Measurements from ENCODE around the gene TMEM179.

DNA sequence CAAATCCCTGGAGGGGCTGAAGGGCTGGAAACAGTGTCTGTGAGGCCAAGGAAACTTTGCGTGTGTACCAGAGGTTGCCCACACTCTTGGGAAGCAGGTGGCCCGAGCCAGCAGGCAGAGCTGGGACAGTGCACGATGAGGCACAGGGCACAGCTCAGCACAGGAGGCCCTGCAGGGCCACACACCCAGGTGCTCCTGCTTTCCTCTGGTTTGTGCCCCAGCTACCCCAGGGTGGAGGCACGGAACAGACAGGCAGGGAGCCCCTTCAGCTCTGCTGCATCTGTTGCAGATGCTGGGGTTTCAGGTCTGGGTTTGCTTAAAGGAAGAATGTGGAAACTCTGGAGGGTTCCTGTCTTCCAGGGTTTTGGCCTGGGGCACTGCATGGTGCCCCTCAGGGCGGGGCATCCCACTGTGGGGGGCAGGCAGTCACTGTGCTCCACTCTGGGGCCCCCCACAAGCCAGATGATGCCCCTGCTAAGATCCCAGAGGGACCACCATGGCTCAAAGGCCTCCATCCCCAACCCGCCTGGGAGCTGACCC, 8.6 kb downstream of the TMEM179 start:
- TF ChIP-seq, protein P1, sequence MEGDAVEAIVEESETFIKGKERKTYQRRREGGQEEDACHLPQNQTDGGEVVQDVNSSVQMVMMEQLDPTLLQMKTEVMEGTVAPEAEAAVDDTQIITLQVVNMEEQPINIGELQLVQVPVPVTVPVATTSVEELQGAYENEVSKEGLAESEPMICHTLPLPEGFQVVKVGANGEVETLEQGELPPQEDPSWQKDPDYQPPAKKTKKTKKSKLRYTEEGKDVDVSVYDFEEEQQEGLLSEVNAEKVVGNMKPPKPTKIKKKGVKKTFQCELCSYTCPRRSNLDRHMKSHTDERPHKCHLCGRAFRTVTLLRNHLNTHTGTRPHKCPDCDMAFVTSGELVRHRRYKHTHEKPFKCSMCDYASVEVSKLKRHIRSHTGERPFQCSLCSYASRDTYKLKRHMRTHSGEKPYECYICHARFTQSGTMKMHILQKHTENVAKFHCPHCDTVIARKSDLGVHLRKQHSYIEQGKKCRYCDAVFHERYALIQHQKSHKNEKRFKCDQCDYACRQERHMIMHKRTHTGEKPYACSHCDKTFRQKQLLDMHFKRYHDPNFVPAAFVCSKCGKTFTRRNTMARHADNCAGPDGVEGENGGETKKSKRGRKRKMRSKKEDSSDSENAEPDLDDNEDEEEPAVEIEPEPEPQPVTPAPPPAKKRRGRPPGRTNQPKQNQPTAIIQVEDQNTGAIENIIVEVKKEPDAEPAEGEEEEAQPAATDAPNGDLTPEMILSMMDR (conservative IDR thresholded peaks at IDR 0.05; ENCODE audit: low read depth, low read length): no peak
- no peak for TF ChIP-seq EZH2 (IDR thresholded peaks at IDR 0.05; ENCODE audit: low read length, unreplicated experiment)
- no peak for TF ChIP-seq EZH2phosphoT487 (IDR thresholded peaks at IDR 0.05; ENCODE audit: borderline replicate concordance, low read length)
